ENCODE results near the gene FBXO7.
A peak's percentile ranks its signal among the peaks of the same experiment; 100 is the strongest.

The FBXO7 gene

GRCh38 chr22:32528984-32529982 is 54.7 kb downstream of the FBXO7 start:
- no peaks in the 10 kb centered on the region for H3K79me2 ChIP-seq (ENCODE audit: insufficient read depth, low read length)
- H3K4me1 ChIP-seq (ENCODE audit: insufficient read depth, low read length, poor library complexity, severe bottlenecking) = no peaks in the 10 kb centered on the region
- no peaks in the 10 kb centered on the region for H3F3A ChIP-seq (ENCODE audit: low read depth)
- TF ChIP-seq EZH2phosphoT487 (IDR thresholded peaks at IDR 0.05; ENCODE audit: borderline replicate concordance) = no peak
- peak; percentile 86 for TF ChIP-seq CTCF (conservative IDR thresholded peaks at IDR 0.05; ENCODE audit: low read length)
- no peaks in the 10 kb centered on the region for H3K27me3 ChIP-seq (ENCODE audit: insufficient read depth, low read length, poor library complexity, severe bottlenecking)
- H3K4me2 ChIP-seq (ENCODE audit: low read depth, low read length, poor library complexity, severe bottlenecking) = no peak overlapping the region
- no peak overlapping the region for H3K4me3 ChIP-seq (ENCODE audit: low read length, poor library complexity, severe bottlenecking)
- no peaks in the 10 kb centered on the region for H3K9me3 ChIP-seq (ENCODE audit: insufficient read depth, low read depth, low read length)
- H3K9me2 ChIP-seq (replicated peaks; ENCODE audit: low read depth, low read length) = no peaks in the 10 kb centered on the region
- no peaks in the 10 kb centered on the region for H4K20me1 ChIP-seq (ENCODE audit: insufficient read depth, low read length, poor library complexity, severe bottlenecking)
- no peak overlapping the region for H2AFZ ChIP-seq (ENCODE audit: low read length)
- H3K9ac ChIP-seq (ENCODE audit: low read depth, low read length, poor library complexity, severe bottlenecking) = no peak overlapping the region
- H3K36me3 ChIP-seq (ENCODE audit: insufficient read depth, low read length) = no peaks in the 10 kb centered on the region

GRCh38 chr22:32531228-32531627 is 56.6 kb downstream of the FBXO7 start:
- H3K4me3 ChIP-seq (ENCODE audit: low read length, poor library complexity, severe bottlenecking) = no peak overlapping the region
- H3K9ac ChIP-seq (ENCODE audit: low read depth, low read length, poor library complexity, severe bottlenecking) = no peak overlapping the region

More at GRCh38 chr22:32531228-32531627, 56.6 kb downstream of the FBXO7 start:
- H3K4me1 ChIP-seq (ENCODE audit: insufficient read depth, low read length, poor library complexity, severe bottlenecking) = no peaks in the 10 kb centered on the region
- no peaks in the 10 kb centered on the region for H3K9me3 ChIP-seq (ENCODE audit: insufficient read depth, low read depth, low read length)
- no peaks in the 10 kb centered on the region for H3K27me3 ChIP-seq (ENCODE audit: insufficient read depth, low read length, poor library complexity, severe bottlenecking)
- TF ChIP-seq EZH2phosphoT487 (IDR thresholded peaks at IDR 0.05; ENCODE audit: borderline replicate concordance) = no peak
- no peak for TF ChIP-seq CTCF (conservative IDR thresholded peaks at IDR 0.05; ENCODE audit: low read length)
- H3K36me3 ChIP-seq (ENCODE audit: insufficient read depth, low read length) = no peaks in the 10 kb centered on the region
- no peaks in the 10 kb centered on the region for H3K79me2 ChIP-seq (ENCODE audit: insufficient read depth, low read length)
- H3F3A ChIP-seq (ENCODE audit: low read depth) = no peaks in the 10 kb centered on the region
- no peak overlapping the region for H2AFZ ChIP-seq (ENCODE audit: low read length)
- no peak overlapping the region for H3K4me2 ChIP-seq (ENCODE audit: low read depth, low read length, poor library complexity, severe bottlenecking)
- no peaks in the 10 kb centered on the region for H4K20me1 ChIP-seq (ENCODE audit: insufficient read depth, low read length, poor library complexity, severe bottlenecking)
- no peaks in the 10 kb centered on the region for H3K9me2 ChIP-seq (replicated peaks; ENCODE audit: low read depth, low read length)
